IPS DF 4.7 (cell line): ENCODE measurements around the gene ARHGEF26.
A peak's percentile ranks its signal among the peaks of the same experiment; 100 is the strongest.

Source experiments
- DNase-seq: peaks from one replicate; pipeline ENCODE4 v3.0.0-alpha.2; 2013; ENCODE audit warnings: low spot score; ENCODE audit errors: extremely low read depth

ARHGEF26 gene

GRCh38 chr3:154250291-154250690, 129.1 kb downstream of the ARHGEF26 start:
- DNase-seq: no peak

GRCh38 chr3:154251610-154252009, 130.4 kb downstream of the ARHGEF26 start:
- DNase-seq: no peak

DNA sequence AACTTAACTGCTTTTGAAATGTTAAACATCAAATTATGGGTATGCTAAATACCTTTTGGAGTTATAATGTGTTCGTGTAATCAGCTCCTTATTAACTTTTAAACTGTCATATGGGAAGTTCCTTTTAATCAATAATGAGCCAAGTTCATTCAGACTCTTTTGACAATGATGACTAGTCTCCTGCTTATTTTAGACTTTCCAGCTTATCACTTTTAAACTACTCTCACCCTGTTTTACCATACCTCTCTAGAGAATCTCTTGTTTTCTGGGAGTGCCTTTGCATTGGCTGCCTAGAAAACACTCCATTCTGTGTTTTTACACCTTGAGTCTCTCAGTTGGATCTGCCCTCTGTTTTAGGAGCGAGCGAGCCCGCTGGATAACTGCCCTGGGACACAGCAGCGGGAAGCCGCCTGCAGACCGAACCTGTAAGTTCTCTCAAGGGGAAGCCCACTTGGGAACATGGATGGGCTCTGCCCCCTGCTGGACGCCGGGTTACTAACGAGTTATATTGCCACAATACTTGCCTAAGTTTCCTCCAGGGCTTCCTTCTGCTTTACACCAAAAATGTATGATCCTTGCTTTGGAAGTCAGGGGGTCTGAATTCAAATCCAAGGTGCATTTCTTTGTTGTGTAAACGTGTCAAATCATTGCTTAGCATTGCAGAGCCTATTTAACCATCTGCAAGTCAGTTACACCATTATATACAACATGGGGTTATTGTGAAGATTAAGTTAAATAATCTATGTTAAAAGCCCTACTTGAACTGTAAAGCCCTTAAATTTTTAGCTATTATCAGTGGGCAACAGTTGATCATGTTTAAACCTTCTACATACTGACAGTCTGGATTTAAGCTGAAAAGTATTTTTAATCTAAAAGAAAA, 131.8 kb downstream of the ARHGEF26 start:
- peak; percentile 71 for DNase-seq

DNA sequence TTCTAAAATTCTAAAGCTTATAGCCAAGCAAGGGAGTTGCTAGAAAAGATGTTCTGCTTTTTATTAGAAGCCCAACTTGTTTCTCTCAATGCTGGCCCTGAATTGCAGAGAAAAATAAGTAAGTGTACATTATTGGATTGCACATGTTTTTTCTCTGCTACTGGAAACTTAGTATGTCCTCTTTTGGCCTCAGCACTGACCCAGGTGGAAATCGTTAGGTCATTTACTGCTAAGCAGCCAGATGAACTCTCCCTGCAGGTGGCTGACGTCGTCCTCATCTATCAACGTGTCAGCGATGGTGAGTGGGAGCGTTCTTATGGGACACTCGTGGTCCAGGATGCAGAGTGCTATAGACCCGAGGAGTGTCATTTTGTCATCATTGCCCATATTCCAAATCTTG, 133.3 kb downstream of the ARHGEF26 start:
- no peak for DNase-seq

DNA sequence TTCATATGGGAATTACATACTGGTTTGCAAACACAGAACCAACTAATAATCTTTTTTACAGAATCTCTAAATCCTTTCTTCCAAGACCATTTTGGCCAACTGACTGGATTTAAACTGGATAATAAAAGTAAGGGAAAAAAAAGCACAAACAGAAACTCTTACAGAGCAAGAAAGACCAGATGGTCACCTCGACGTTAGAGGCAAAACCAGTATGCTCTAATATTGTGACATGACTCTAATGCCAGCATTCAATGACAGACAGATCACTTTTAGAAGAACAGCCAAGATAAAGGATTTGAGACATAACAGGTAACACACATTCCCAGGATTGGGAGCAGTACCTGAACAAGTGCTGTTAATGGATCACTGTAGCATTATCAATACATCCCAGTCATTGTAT, 152.2 kb downstream of the ARHGEF26 start:
- DNase-seq: no peak

DNA sequence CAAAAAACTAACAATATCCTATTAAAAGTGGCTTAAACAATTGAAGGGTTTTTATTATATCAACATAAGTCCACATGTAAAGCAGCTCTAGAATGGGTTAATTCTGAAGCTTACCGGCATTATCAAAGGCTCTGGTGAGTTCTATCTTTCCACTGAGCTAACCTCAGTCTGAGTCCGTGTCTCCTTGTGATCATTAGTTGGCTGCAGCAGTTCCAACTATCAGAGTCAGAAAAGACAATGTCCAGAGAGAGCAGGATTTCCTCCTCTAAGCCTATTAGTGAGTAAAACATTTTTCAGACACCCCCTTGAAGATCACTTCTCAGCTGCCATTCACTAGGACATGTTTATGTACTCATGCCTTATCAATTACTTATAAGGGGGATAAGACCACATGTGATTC, 153.2 kb downstream of the ARHGEF26 start:
- DNase-seq: no peak

- DNase-seq: no peak
Observed at GRCh38 chr3:154275292-154275691, 154.1 kb downstream of the ARHGEF26 start.

- no peak for DNase-seq
Observed at GRCh38 chr3:154275965-154276364, 154.8 kb downstream of the ARHGEF26 start.

- DNase-seq: no peak
Observed at GRCh38 chr3:154280161-154280560, 159.0 kb downstream of the ARHGEF26 start.

GRCh38 chr3:154285221-154285620, 164.0 kb downstream of the ARHGEF26 start:
- no peak for DNase-seq

- DNase-seq: no peak
Observed at GRCh38 chr3:154290187-154290586, 169.0 kb downstream of the ARHGEF26 start.

- no peak for DNase-seq
Observed at GRCh38 chr3:154294016-154294415, 172.8 kb downstream of the ARHGEF26 start.

DNA sequence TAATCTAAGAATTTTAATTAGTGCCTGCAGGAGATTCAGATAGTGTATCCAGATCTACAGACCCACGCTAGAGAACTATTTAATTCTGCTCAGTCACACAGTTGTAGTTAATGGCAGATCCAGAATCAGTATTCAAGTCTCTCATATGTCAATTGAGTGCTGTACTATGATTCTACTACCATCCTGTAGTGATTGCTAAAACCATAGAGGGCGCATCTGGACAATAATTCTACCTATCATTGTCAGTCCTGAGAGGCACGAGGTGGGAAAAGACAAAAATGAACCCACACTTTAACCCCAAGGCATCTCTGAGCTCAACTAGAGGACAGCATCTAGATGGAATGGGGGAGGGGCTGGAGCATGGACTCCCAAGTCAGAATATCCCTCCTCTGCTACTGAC, 180.4 kb downstream of the ARHGEF26 start:
- no peak for DNase-seq

DNA sequence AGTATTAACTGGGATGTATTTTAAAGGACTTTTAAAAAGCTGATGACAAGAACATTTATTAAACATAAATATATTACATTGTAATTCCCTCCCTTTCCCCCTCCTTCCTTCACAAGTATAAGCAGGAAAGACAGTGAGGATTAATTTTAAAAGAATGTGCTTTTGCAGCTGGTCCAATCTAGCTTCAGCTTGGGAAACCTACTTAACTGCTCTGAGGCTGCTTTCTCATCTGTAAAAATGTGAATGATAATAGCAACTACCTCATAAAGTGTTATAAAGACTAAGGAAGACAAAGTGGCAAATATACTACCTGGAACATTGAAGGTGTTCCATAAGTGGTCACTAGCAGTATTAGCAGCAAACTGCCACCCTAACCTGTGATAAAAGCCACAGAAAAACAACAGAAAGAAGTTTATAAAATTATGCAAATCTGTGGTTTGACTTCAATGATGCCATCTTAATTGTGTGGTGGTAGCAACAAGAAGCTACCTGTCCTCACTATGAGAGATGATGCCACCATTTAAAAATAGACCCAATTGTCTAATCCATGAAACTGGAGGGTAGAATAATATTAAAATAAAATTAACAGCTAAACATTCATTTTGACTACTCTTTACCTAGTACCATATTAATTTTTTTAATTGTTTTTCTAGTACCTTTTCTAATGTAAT, 183.1 kb downstream of the ARHGEF26 start:
- DNase-seq: no peak

DNA sequence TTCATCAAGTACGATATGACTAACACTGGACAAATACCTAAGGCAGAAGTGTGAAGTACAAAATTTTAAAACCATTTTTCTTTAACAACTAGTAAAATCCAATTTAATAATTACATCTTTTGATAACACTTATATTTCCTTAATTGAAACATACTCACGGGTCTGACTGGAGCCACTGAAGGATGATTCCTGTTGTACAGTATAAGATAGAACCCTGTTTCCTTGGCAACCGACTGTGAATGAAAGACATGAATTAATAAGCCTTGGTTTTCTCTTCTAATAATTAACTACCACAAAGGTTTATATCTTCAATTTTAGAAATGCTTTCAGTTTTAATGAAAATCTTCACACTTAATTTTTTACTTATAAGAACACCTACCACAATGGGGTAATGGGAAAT, 183.7 kb downstream of the ARHGEF26 start:
- DNase-seq: no peak

- DNase-seq: no peak
Observed at GRCh38 chr3:154307363-154307762, 186.2 kb downstream of the ARHGEF26 start.
